NB4 (cell line): ENCODE results near the gene CFAP74.

ENCODE experiments used
- CTCF ChIP-seq: IDR thresholded peaks from one replicate; pipeline ENCODE4 v1.5.1; 2012; ENCODE audit warnings: low read depth, low read length
- MAX ChIP-seq: IDR thresholded peaks from 2 replicates; pipeline ENCODE4 v1.6.1; 2011; ENCODE audit warnings: low read depth, low read length
- MYC ChIP-seq: IDR thresholded peaks from 2 replicates; pipeline ENCODE4 v1.6.1; 2011; ENCODE audit warnings: low read depth, low read length
- POLR2A ChIP-seq: IDR thresholded peaks from 2 replicates; pipeline ENCODE4 v1.6.1; 2011; ENCODE audit warnings: mild to moderate bottlenecking; ENCODE audit not compliant: insufficient read length; ENCODE audit errors: extremely low read depth

GRCh38 chr1:1963570-1963969 is 40.0 kb downstream of the CFAP74 start:
- TF ChIP-seq MYC (no peak), CTCF (no peak), POLR2A (no peak), MAX (no peak)
